ENCODE measurements around the gene MED15.

GRCh38 chr22:20611418-20611817, 104.0 kb downstream of the MED15 start:
- TF ChIP-seq POLR2AphosphoS5 (IDR thresholded peaks at IDR 0.05; ENCODE audit: low read length): no peak
- TF ChIP-seq SP1 (IDR thresholded peaks at IDR 0.05; ENCODE audit: low read depth, low read length): no peak
- no peak for TF ChIP-seq USF2 (IDR thresholded peaks at IDR 0.05; ENCODE audit: borderline replicate concordance, low read depth, low read length)
- no peak for TF ChIP-seq CTCF (IDR thresholded peaks at IDR 0.05 in 2 of 3, conservative IDR thresholded peaks at IDR 0.05 in 1 of 3; ENCODE audit: control insufficient read depth in 2 of 3, extremely low read depth in 1 of 3, insufficient read depth in 1 of 3, low read depth in 3 of 3, low read length in 3 of 3)

All from GM12878 (cell line).